Measurements from ENCODE around the gene ARID5A.
"Not testable (repeated sequence)": the region's sequence is repeated elsewhere in the genome, so short reads cannot be mapped to it uniquely, and the experiment has no call there.

ARID5A gene

GRCh38 chr2:96542357-96542977 is 5.9 kb downstream of the ARID5A start:
- DNase-seq = no peak

DNA sequence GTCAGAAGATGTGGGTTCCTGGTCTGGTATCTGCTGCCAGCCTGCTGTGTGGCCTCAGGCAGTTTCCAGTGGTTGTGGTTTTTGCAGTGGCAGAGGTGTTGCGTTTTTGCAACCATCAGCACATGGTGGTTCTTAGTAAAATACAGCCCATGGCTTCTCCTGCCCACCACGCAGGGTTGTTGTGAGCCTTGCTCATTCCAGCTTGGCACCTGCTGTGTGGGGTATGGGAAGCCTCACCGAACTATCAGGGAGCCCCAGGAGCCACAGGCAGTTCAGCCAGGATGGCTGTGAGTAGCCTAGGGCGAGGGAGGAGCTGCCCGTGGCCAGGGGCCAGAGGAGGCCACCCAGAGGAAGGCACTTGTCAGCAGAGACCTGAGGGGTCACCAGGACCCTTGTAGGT is 9.8 kb downstream of the ARID5A start:
- DNase-seq = no peak

GRCh38 chr2:96546797-96547196 is 10.2 kb downstream of the ARID5A start:
- no peak for DNase-seq

GRCh38 chr2:96547203-96547641 is 10.7 kb downstream of the ARID5A start:
- DNase-seq = no peak

GRCh38 chr2:96547731-96548171 is 11.2 kb downstream of the ARID5A start:
- DNase-seq = no peak

GRCh38 chr2:96548558-96549465 is 12.3 kb downstream of the ARID5A start:
- DNase-seq = no peak

GRCh38 chr2:96549466-96549785 is 12.9 kb downstream of the ARID5A start:
- DNase-seq = no peak

- DNase-seq = no peak
Observed at GRCh38 chr2:96549967-96550786, 13.6 kb downstream of the ARID5A start.

DNA sequence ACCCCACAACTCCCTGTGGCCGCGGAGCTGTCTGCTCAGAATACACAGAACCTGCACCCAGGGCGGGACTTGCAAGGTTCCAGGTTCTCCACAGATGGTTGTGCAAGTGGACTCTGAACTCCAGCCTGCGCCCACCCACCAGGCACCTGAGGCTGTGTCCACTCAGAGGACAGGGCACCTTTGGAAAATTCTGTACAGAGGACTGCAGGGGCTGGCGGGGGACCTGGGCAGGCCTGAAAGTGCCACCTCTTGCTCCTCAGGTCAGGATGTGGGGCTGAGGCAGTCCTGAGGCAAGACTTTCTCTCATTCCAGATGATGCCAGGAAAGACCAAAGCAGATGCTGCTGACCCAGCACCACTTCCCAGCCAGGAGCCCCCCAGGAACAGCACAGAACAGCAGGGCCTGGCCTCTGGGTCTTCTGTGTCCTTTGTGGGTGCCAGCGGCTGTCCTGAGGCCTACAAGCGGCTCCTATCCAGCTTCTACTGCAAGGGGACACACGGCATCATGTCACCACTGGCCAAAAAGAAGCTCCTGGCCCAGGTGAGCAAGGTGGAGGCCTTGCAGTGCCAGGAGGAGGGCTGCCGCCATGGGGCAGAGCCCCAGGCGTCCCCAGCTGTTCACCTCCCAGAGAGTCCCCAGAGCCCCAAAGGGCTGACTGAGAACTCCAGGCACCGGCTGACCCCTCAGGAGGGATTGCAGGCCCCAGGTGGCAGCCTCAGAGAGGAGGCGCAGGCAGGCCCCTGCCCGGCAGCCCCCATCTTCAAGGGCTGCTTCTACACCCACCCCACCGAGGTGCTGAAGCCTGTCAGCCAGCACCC is 14.4 kb downstream of the ARID5A start:
- DNase-seq = no peak

DNA sequence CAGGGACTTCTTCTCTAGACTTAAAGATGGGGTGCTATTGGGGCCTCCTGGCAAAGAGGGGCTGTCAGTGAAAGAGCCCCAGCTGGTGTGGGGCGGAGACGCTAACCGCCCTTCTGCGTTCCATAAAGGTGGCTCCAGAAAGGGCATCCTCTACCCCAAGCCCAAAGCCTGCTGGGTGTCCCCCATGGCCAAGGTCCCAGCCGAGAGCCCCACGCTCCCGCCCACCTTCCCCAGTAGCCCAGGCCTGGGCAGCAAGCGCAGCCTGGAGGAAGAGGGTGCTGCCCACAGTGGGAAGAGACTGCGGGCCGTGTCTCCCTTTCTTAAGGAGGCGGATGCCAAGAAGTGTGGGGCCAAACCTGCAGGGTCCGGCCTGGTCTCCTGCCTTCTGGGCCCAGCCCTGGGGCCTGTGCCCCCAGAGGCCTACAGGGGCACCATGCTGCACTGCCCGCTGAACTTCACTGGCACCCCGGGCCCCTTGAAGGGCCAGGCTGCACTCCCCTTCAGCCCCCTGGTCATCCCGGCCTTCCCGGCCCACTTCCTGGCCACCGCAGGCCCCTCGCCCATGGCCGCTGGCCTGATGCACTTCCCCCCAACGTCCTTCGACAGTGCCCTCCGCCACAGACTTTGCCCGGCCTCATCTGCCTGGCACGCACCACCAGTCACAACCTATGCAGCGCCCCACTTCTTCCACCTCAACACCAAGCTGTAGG is 15.2 kb downstream of the ARID5A start:
- DNase-seq = no peak

DNA sequence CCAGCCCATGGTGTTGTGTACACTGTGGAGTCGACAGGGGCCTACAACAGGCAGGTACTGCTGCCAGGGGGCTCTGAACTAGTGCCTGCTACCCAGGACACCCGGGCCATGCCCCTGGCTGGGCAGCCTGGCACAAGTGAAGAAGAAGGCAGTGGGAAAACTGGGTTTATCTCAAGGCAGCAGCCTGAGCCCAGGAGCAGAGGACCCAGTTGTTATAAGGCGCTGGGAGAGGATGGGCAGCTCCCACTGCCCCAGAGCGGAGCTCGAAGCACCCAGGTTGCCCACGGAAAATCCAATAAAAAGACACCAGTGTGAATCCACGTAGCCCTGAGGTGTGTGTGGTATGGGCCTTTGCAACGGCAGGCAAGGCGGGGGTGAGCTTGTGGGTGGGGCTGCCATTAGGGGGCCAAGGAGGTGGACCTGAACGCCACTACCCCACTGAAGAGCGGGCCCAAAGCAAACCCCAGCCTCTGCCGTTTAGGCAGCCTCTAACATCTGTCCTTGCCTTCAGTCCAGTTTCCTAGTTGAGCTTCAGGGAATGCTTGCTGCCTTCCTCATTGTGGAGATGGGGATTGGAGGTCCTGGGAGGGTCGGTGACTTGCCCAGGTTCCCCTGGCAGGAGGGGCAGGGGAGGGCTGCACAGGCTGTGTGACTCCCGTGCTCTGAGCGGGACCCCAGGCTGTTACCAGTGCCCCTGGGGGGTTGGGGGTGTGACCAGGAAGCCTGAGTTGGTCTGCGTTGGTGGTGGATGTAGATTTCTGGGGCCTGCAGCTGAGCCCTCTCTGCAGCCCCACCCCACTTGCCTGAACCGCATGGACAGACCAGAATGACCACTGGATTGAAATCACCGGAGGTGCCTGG is 16.0 kb downstream of the ARID5A start:
- DNase-seq = no peak

- no peak for DNase-seq
Observed at GRCh38 chr2:96553176-96553956, 16.8 kb downstream of the ARID5A start.

GRCh38 chr2:96553957-96554292 is 17.4 kb downstream of the ARID5A start:
- DNase-seq = not testable (repeated sequence)

DNA sequence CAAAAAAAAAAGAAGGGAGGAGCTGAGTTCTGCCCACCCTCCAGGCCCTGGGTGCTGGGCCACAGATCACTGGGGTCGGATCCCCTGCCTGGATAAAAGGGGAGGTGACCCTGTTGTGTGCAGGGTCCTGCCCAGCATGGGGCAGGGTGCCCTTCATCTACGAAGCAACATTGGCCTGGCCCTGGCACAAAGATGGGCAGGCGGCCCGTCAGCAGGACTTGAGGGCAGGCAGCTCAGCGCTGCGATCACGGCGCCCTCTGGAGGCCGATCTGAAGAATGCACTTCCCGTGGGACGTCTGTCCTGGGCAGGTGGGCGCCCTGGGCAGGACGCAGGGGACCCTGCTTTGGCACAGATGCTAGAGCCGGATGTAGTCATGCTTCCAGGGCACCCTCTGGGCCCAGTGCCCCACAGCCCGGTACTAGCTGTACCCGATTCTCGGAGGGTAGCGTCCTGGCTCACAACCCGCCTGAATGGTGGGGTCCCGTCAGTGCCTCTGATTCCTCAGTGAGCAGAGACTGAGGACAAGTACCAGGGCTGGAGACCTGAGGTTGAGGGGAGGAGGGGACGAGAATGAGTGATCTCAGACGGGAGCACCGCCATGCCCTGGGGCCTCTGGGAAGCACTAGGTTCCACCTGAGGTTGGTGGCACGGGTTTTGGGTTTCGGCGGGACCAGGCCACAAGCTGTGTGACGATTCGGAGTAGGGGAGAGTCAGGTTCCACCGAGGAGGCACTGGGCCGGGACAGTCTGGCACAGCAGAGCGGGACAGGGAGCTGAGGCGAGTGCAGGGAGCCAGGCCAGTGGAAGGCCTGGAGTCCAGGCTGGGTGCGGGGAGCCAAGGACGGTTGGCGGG is 18.0 kb downstream of the ARID5A start:
- peak; percentile 54 for DNase-seq

- DNase-seq = no peak
Observed at GRCh38 chr2:96555146-96555610, 18.6 kb downstream of the ARID5A start.

DNA sequence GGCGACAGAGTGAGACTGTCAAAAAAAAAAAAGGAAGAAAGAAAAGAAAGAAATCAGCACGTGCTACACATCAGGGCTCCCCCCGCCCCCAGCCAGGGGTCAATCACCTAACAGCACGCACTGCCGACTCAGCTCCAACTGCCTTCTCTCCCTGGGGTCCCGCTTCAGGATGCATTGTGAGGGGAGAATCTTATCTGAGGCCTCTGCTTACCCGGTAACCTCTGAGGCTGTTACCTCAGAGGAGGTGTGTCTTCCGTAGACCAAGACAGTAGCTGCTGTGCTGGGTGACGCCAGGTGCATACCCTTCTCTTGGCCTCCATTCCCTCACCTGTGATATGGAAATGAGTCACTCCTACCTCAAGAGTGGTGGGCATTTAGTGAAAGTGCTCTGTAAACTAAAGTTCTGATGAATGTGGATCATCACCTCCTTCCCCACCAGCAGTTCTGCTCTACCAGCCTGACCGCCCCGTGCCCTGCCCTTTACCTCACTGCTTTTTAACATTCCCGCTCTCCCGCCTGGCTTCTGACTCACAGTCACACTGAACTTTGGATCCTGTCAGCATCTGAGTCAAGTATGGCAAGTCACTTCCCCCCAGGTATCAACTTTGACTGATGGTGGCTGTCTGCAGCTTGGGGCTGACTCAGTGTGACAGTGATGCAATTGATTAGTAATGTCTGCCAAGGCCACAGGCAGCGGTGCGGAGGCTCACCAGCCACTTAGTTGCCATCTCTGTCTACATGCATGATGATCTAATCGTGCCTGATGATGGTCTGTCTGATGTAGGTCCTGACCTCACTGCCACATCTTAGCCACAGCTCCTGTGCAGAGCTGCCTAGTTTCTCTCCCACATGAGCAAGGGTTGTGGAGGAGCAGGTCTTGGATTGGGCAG is 20.1 kb downstream of the ARID5A start:
- no peak for DNase-seq

DNA sequence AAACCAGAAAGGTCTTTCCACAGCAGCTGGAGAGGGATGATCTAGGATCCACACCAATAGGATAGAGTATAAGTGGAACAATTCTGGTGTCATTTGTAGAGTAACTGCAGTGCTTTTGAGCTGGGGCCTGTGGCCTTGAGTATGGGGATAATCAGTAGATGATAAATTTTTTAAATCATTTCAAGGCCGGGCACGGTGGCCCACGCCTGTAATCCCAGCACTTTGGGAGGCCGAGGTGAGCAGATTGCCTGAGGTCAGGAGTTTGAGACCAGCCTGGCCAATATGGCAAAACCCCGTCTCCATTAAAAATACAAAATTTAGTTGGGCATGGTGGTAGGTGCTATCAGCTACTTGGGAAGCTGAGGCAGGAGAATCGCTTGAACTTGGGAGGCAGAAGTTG is 20.9 kb downstream of the ARID5A start:
- not testable (repeated sequence) for DNase-seq

DNA sequence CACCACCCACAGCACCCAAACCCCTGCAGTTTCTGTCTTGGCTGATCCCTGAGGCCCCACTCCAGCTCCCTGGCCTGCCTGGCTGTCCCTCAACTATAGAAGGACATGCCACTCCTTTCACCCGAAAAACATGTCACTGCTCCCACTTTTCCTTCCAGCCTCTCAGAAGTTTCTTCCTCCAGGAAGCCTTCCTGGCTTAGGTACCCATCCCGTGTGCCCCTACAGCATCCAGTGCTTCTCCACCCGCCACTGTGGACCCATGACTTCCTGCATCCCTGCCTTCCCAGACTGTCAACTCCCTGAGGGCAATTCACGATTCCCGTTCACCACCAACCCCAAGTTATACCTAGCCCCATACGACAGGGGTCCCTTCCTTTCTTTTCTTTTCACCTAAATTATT is 21.5 kb downstream of the ARID5A start:
- no peak for DNase-seq

All from NCI-H1694 treated with DMSO at 0.1 percent for 48 hours (cell line).